ENCODE measurements around the gene TMEM255B.
"Not testable (repeated sequence)": the region's sequence is repeated elsewhere in the genome, so short reads cannot be mapped to it uniquely, and the experiment has no call there.

Gene TMEM255B

GRCh38 chr13:113734826-113735125 is 24.2 kb upstream of the TMEM255B start:
- no peak for DNase-seq

GRCh38 chr13:113735194-113735593 is 23.8 kb upstream of the TMEM255B start:
- no peak for DNase-seq

GRCh38 chr13:113735750-113736149 is 23.3 kb upstream of the TMEM255B start:
- no peak for DNase-seq

GRCh38 chr13:113736258-113736731 is 22.7 kb upstream of the TMEM255B start:
- DNase-seq: no peak

GRCh38 chr13:113737803-113738202 is 21.2 kb upstream of the TMEM255B start:
- no peak for DNase-seq

- DNase-seq: no peak
Measured at GRCh38 chr13:113739527-113740285, 19.3 kb upstream of the TMEM255B start.

GRCh38 chr13:113740286-113740556 is 18.8 kb upstream of the TMEM255B start:
- DNase-seq: no peak

GRCh38 chr13:113740661-113741060 is 18.4 kb upstream of the TMEM255B start:
- no peak for DNase-seq

GRCh38 chr13:113741191-113741668 is 17.8 kb upstream of the TMEM255B start:
- DNase-seq: no peak

- DNase-seq: no peak
Measured at GRCh38 chr13:113742000-113742441, 17.0 kb upstream of the TMEM255B start.

GRCh38 chr13:113742445-113743120 is 16.4 kb upstream of the TMEM255B start:
- DNase-seq: no peak

GRCh38 chr13:113743366-113744195 is 15.4 kb upstream of the TMEM255B start:
- no peak for DNase-seq

- DNase-seq: no peak
Measured at GRCh38 chr13:113744197-113745000, 14.6 kb upstream of the TMEM255B start.

GRCh38 chr13:113745059-113745458 is 14.0 kb upstream of the TMEM255B start:
- DNase-seq: no peak

GRCh38 chr13:113745500-113746142 is 13.4 kb upstream of the TMEM255B start:
- DNase-seq: not testable (repeated sequence)

GRCh38 chr13:113746143-113746525 is 12.9 kb upstream of the TMEM255B start:
- DNase-seq: no peak

- DNase-seq: no peak
Measured at GRCh38 chr13:113746671-113747070, 12.4 kb upstream of the TMEM255B start.

GRCh38 chr13:113747291-113747833 is 11.7 kb upstream of the TMEM255B start:
- DNase-seq: no peak

GRCh38 chr13:113748101-113748861 is 10.7 kb upstream of the TMEM255B start:
- no peak for DNase-seq

GRCh38 chr13:113748862-113749451 is 10.1 kb upstream of the TMEM255B start:
- no peak for DNase-seq

GRCh38 chr13:113749507-113749906 is 9.5 kb upstream of the TMEM255B start:
- no peak for DNase-seq

Data from right forelimb (tissue), 1 donor.